Measurements from ENCODE around the gene MYO7A.

DNA sequence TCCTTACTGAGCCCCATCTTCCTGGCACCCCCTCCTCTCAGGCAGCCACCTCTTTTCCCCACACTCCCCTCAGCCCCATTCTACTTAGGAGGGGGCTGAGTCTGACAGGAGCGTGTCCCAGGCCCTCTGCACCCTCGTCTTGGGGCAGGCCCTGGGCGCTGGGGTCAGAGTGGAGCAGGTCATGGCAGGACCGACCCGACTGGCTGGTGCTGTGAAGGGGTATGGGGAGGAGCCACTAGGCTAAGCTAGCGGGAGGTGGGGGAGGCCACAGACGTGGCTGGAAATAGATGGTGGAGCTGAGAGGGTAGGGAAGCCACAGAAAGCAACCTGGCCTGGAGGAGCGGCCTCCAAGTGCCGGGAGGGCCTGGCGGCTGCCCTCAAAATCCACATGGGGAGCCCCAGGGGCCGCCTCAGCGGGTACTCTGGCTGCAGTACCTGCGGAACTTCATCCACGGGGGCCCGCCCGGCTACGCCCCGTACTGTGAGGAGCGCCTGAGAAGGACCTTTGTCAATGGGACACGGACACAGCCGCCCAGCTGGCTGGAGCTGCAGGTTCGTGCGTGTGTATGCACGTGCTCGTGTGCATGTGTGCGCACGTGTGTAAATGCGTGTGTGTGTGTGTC is 61.7 kb downstream of the MYO7A start:
- TF ChIP-seq, protein P1, sequence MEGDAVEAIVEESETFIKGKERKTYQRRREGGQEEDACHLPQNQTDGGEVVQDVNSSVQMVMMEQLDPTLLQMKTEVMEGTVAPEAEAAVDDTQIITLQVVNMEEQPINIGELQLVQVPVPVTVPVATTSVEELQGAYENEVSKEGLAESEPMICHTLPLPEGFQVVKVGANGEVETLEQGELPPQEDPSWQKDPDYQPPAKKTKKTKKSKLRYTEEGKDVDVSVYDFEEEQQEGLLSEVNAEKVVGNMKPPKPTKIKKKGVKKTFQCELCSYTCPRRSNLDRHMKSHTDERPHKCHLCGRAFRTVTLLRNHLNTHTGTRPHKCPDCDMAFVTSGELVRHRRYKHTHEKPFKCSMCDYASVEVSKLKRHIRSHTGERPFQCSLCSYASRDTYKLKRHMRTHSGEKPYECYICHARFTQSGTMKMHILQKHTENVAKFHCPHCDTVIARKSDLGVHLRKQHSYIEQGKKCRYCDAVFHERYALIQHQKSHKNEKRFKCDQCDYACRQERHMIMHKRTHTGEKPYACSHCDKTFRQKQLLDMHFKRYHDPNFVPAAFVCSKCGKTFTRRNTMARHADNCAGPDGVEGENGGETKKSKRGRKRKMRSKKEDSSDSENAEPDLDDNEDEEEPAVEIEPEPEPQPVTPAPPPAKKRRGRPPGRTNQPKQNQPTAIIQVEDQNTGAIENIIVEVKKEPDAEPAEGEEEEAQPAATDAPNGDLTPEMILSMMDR (IDR thresholded peaks at IDR 0.05): no peak
- TF ChIP-seq POLR2A (IDR thresholded peaks at IDR 0.05): no peak

Measured in thyroid gland (tissue), 4 donors.